HG02763 (cell line): ENCODE measurements around the gene RGS19.
"Not testable (repeated sequence)": the region's sequence is repeated elsewhere in the genome, so short reads cannot be mapped to it uniquely, and the experiment has no call there.

Experiments
- ATAC-seq: cut with Tn5 transposase; IDR thresholded peaks from one replicate; pipeline ENCODE4 v1.9.1; 2021; ENCODE audit warnings: mild to moderate bottlenecking, moderate library complexity; ENCODE audit not compliant: unreplicated experiment

RGS19 gene

GRCh38 chr20:64095927-64096326, 16.6 kb upstream of the RGS19 start:
- no peak for ATAC-seq

GRCh38 chr20:64095455-64095854, 16.1 kb upstream of the RGS19 start:
- no peak for ATAC-seq

GRCh38 chr20:64093013-64093503, 13.7 kb upstream of the RGS19 start:
- no peak for ATAC-seq

- no peak for ATAC-seq
Observed at GRCh38 chr20:64092258-64093012, 13.1 kb upstream of the RGS19 start.

- no peak for ATAC-seq
Observed at GRCh38 chr20:64091770-64092169, 12.5 kb upstream of the RGS19 start.

- ATAC-seq, result no peak
Observed at GRCh38 chr20:64091340-64091739, 12.0 kb upstream of the RGS19 start.

- no peak for ATAC-seq
Observed at GRCh38 chr20:64090165-64090564, 10.8 kb upstream of the RGS19 start.

GRCh38 chr20:64088586-64088985, 9.3 kb upstream of the RGS19 start:
- ATAC-seq, result not testable (repeated sequence)

- ATAC-seq, result not testable (repeated sequence)
Observed at GRCh38 chr20:64087226-64087825, 8.0 kb upstream of the RGS19 start.

GRCh38 chr20:64086801-64087200, 7.5 kb upstream of the RGS19 start:
- ATAC-seq, result no peak

GRCh38 chr20:64084685-64085152, 5.4 kb upstream of the RGS19 start:
- no peak for ATAC-seq

- no peak for ATAC-seq
Observed at GRCh38 chr20:64083804-64084684, 4.7 kb upstream of the RGS19 start, which contains the start of gene LKAAEAR1. LKAAEAR1 (minus strand) TSS chr20:64084398; CDS start chr20:64084219, 179 bp downstream.

- ATAC-seq, result no peak
Observed at GRCh38 chr20:64083378-64083803, 4.1 kb upstream of the RGS19 start.

- no peak for ATAC-seq
Observed at GRCh38 chr20:64082820-64083377, 3.6 kb upstream of the RGS19 start.

- no peak for ATAC-seq
Observed at GRCh38 chr20:64082126-64082731, 2.9 kb upstream of the RGS19 start.

GRCh38 chr20:64081624-64081964, 2.3 kb upstream of the RGS19 start:
- no peak for ATAC-seq

GRCh38 chr20:64080813-64081623, 1.7 kb upstream of the RGS19 start:
- no peak for ATAC-seq

GRCh38 chr20:64080013-64080812, 895 bp upstream of the RGS19 start, which contains the start of gene OPRL1:
OPRL1 (plus strand) TSS chr20:64080082; CDS start chr20:64092721, 12,639 bp downstream.
- ATAC-seq, result no peak

- no peak for ATAC-seq
Observed at GRCh38 chr20:64078934-64079272, 415 bp downstream of the RGS19 start.
